Measurements from ENCODE around the gene QSOX2.

DNA sequence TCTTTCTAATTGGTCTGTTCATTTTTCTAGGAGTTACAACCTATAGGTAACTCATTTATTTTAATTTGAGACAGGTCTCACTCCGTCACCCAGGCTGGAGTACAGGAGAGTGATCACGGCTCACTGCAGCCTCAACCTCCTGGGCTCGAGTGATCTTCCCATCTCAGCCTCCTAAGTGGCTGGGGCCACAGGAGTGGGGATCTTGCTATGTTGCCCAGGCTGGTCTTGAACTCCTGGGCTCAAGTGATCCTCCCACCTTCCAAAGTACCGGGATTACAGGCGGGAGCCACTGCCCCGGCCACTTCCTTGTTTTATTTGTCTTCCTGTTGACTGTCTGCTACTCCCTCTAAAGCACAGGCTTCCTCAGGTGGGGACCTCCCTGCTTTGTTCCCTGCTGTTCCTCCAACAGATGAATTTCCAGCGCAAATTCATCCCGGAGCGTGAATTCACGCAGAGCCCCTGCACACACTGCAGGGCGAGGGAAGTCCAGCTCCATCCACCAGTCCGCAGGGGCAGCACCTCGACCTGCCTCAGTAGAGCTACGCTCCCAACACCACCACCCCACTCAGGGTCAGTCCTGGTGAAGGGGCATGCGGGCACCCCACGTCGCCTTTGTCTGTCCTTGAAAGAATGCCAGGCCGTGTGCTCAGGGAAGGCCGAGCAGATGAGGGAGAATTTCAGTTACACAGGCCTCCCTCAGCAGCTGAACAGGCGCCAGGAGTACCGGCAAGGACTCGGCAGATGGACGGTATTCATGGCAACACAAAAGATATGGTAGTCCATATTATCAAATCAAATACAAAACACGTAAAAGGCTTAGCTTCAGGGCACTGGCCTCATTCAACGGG is 6.3 kb downstream of the QSOX2 start:
- TF ChIP-seq, protein P1, sequence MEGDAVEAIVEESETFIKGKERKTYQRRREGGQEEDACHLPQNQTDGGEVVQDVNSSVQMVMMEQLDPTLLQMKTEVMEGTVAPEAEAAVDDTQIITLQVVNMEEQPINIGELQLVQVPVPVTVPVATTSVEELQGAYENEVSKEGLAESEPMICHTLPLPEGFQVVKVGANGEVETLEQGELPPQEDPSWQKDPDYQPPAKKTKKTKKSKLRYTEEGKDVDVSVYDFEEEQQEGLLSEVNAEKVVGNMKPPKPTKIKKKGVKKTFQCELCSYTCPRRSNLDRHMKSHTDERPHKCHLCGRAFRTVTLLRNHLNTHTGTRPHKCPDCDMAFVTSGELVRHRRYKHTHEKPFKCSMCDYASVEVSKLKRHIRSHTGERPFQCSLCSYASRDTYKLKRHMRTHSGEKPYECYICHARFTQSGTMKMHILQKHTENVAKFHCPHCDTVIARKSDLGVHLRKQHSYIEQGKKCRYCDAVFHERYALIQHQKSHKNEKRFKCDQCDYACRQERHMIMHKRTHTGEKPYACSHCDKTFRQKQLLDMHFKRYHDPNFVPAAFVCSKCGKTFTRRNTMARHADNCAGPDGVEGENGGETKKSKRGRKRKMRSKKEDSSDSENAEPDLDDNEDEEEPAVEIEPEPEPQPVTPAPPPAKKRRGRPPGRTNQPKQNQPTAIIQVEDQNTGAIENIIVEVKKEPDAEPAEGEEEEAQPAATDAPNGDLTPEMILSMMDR (IDR thresholded peaks at IDR 0.05 in 8 of 11, conservative IDR thresholded peaks at IDR 0.05 in 3 of 11), result no peak
- TF ChIP-seq POLR2AphosphoS5 (IDR thresholded peaks at IDR 0.05), result peak in 1 of 3 donors; percentile 28
